HG03039 (cell line): ENCODE data around the gene PEX14.

ENCODE experiments used
- ATAC-seq: cut with Tn5 transposase; IDR thresholded peaks from one replicate; pipeline ENCODE4 v1.9.1; 2021; ENCODE audit warnings: mild to moderate bottlenecking, moderate library complexity; ENCODE audit not compliant: unreplicated experiment

Gene PEX14

GRCh38 chr1:10515976-10516750, 41.4 kb downstream of the PEX14 start:
- ATAC-seq, result no peak

GRCh38 chr1:10516925-10517676, 42.4 kb downstream of the PEX14 start:
- ATAC-seq, result no peak

- ATAC-seq, result no peak
These were observed 42.9 kb downstream of the PEX14 start for GRCh38 chr1:10517677-10517982.

GRCh38 chr1:10519016-10519417, 44.3 kb downstream of the PEX14 start:
- ATAC-seq, result no peak

GRCh38 chr1:10520497-10520896, 45.7 kb downstream of the PEX14 start:
- ATAC-seq, result no peak

- ATAC-seq, result no peak
These were observed 46.2 kb downstream of the PEX14 start for GRCh38 chr1:10520952-10521351.

- no peak for ATAC-seq
These were observed 46.9 kb downstream of the PEX14 start for GRCh38 chr1:10521537-10522157.

- ATAC-seq, result no peak
These were observed 47.6 kb downstream of the PEX14 start for GRCh38 chr1:10522322-10522860.

GRCh38 chr1:10525208-10525607, 50.5 kb downstream of the PEX14 start:
- no peak for ATAC-seq

- no peak for ATAC-seq
These were observed 53.6 kb downstream of the PEX14 start for GRCh38 chr1:10528066-10529014.

GRCh38 chr1:10529091-10529490, 54.3 kb downstream of the PEX14 start:
- no peak for ATAC-seq

GRCh38 chr1:10529765-10530164, 55.0 kb downstream of the PEX14 start:
- ATAC-seq, result no peak

GRCh38 chr1:10530281-10530740, 55.6 kb downstream of the PEX14 start:
- no peak for ATAC-seq

GRCh38 chr1:10530756-10531495, 56.2 kb downstream of the PEX14 start:
- ATAC-seq, result no peak

GRCh38 chr1:10532362-10532761, 57.6 kb downstream of the PEX14 start:
- no peak for ATAC-seq

GRCh38 chr1:10534519-10534918, 59.8 kb downstream of the PEX14 start:
- ATAC-seq, result no peak

GRCh38 chr1:10536133-10536770, 61.5 kb downstream of the PEX14 start:
- no peak for ATAC-seq

- no peak for ATAC-seq
These were observed 62.5 kb downstream of the PEX14 start for GRCh38 chr1:10537082-10537766.
